Left forelimb (tissue), 1 donor: ENCODE measurements around the gene SEMA4F.

ENCODE experiments used
- DNase-seq: peaks from one replicate; pipeline ENCODE4 v3.0.0-alpha.2; 2018; ENCODE audit warnings: low spot score

Gene SEMA4F

GRCh38 chr2:74706741-74707140, 52.7 kb downstream of the SEMA4F start:
- DNase-seq: no peak

- DNase-seq: no peak
These were observed 53.8 kb downstream of the SEMA4F start for GRCh38 chr2:74707837-74708236.

- no peak for DNase-seq
These were observed 54.2 kb downstream of the SEMA4F start for GRCh38 chr2:74708296-74708695.

- no peak for DNase-seq
These were observed 54.8 kb downstream of the SEMA4F start for GRCh38 chr2:74708883-74709282.

GRCh38 chr2:74712223-74713053, 58.4 kb downstream of the SEMA4F start:
- DNase-seq: no peak

- DNase-seq: no peak
These were observed 60.6 kb downstream of the SEMA4F start for GRCh38 chr2:74714691-74715080.

GRCh38 chr2:74715081-74715791, 61.2 kb downstream of the SEMA4F start:
- peak; percentile 87 for DNase-seq

GRCh38 chr2:74715880-74716279, 61.8 kb downstream of the SEMA4F start:
- DNase-seq: no peak

- DNase-seq: no peak
These were observed 65.0 kb downstream of the SEMA4F start for GRCh38 chr2:74719066-74719465.

GRCh38 chr2:74721316-74721715, 67.3 kb downstream of the SEMA4F start:
- DNase-seq: no peak

- no peak for DNase-seq
These were observed 70.4 kb downstream of the SEMA4F start for GRCh38 chr2:74724496-74724895.

GRCh38 chr2:74725287-74725686, 71.2 kb downstream of the SEMA4F start:
- DNase-seq: no peak

- DNase-seq: no peak
These were observed 74.8 kb downstream of the SEMA4F start for GRCh38 chr2:74728842-74729241.

- DNase-seq: no peak
These were observed 76.5 kb downstream of the SEMA4F start for GRCh38 chr2:74730530-74730929.
